Measurements from ENCODE around the gene C22orf23.

C22orf23 gene

DNA sequence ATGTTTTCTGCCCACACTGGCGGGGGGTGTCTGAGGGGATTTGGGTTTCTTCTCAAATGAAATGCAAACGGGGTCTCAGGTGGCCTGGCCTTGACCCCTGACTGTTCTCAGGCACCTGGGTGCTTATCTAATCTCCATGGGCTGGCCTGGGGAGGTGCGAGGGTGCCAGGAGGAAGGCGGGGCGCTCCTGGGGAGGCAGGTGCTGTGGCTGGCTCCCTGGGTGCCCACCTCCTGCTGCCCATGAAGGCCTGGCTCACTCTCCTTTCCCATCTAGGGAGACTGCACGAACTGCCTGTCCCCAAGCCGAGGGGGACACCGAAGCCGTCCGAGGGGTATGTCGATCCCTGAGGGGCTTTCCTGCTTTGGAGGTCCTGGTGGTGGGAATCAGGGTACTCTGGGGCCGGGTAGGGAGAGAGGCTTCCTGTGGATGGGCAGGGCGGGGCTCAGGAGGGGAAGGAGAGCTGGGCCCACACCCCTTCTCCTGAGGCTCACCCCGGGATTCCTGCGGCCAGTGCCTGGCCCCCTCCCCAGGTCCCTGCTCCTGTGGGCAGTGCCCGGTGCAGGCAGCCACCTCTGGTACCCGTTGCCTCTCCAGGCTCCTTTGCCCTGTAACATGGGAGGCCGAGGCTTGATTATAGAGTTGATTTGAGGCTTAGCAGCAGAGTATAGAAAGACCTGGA, 28.9 kb downstream of the C22orf23 start:
- no peak for DNase-seq

DNA sequence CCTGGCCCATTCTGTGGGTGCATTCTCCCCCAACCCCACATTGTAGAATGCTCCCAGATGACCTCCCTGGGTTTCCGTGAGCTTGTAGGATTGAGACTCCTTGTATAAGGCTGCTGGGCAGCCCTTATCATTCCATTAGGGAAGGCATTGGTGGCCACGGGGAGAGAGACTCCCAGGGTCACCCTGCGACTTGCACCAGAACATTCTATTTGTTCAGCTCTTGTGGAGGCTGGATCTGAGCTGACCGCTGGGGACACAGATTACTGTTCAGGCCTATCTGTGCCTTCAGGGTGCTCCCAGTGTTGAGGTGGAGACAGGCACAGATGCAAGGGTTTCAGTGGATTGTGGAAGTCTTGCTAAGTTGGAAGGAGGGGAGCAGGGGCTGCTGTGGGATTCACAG, 29.5 kb downstream of the C22orf23 start:
- DNase-seq = no peak

DNA sequence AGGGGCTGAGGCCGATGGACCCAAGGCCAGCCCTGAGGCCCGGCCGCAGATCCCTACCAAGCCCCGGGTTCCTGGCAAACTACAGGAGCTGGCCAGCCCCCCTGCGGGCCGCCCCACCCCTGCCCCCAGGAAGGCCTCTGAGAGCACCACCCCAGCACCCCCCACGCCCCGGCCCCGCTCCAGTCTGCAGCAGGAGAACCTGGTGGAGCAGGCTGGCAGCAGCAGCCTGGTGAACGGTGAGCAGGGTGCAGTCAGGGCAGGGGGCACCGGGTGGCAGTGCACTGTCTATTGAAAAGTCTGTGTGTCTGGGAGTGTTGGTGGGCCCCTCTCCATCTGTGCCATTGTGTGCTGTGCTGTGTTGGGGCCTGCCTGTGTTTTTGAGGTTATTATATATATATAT, 31.2 kb downstream of the C22orf23 start:
- DNase-seq = no peak

DNA sequence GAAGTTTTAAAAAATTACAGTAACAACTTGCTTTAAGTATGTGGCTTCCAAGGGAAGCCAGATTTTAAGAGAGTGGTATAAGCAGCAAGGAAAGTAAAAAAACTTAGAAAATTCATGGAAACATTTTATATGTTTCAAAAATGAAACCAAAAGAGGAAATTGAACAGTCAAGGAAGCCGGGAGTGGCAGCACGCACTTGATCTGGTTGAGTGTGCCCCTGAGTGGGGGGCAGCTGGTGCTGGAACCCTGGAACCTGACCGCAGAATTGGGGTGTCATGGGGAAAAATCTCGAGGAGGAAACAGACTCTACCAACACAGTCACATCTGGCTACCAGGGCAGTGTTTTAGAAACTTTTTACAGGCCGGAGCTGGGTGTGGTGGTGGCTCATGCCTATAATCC, 33.3 kb downstream of the C22orf23 start:
- DNase-seq = no peak

DNA sequence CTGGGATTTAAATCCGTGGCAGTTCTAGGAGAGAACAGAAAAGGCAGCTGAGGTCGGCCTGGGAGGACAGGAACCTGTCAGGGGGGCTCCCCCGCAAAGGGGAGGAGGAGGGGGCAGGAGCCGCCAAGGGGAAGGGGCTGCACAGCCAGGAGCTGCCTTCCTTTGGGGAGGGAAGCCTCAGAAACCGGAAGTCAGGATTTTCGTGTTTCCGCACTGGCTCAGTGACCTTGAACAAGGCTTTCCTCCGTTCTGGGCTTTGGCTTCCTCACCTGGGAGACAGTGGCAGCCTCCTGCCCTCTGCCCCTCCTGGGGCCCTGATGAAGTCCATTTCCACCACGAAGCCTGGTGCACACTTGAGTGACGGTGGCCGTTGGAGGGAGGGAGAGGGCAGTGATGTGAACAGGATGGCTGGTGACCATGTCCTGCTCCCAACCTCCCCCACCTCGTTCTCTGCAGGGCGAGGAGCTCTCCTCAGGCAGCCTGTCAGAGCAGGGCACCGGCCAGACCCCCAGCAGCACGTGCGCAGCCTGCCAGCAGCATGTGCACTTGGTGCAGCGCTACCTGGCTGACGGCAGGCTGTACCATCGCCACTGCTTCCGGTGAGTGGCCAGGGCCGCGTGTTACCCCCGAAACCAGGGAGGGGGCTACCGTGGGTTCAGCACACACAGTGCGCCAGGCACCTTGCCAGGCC, 34.7 kb downstream of the C22orf23 start:
- no peak for DNase-seq

DNA sequence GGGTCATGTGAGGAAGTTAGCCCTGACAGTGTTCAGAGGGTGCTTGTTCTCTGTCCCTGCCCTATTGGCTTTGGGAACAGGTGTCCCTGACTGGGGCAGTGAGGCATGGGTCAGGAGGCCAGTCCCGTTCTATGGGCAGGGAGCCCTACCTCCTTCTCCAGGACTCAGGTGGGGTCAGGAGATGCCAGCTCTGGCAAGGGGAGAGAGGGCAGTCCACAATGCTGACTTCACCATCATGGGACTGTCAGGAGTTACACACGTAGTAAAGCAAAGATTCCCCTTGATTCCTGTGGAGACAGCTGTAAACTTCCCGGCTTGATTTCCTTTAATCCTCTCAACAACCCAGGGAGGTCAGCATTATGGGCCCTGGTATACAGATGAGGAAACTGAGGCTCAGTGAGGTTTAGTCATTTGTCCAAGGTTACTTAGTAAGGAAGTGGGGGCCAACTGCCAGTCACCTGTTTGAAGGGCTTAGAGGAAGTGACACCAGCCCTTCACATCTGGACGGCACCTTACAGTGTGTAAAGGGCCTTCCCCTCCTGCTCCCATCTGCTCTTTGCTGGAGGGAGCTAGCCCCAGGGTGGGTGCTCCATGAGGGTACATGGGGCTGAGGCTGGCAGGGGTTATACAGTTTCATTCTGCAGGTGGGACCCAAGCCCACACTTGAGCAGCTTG, 35.4 kb downstream of the C22orf23 start:
- no peak for DNase-seq

DNA sequence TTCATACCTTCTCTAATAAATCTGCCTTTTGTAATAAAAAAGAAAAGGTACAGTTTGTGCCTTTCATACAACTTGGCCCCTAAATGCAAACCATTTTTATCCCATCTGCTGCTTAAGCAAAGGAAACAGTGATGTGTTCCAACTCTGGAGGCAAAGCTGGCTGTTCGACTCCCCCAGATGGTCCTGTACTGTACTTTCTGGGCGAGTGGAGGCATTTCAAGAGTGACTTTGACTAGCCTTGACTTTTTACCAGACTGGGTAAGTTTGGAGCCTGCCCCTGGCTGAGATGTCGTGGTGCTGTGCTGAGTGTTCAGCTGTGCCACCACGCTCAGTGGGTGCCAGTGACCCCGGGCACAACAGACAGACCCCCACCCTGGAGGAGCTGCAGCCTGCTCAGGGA, 37.1 kb downstream of the C22orf23 start:
- DNase-seq = no peak

DNA sequence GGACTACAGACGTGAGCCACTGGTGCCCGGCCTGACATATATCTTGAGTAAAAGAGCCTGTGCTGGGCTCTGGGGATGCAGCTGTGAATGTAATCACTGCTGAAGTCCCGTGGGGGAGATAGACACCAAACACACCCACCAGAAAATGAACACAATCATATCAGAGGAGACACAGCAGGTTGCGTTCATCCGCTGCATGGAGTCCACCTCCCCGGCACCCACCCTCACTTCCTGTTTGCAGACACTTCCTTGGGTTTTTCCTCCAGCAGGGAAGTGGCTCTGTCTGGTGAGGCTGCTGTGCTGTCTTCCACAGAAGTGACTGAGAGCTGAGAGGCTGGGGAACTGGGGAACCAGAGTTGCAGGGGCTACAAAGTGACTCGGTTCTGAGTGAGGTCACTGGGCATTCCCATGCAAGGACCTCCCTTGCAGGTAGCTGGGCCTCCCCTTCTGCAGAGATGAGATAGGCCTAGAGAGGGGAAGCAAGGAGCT, 40.1 kb downstream of the C22orf23 start:
- DNase-seq = no peak

DNA sequence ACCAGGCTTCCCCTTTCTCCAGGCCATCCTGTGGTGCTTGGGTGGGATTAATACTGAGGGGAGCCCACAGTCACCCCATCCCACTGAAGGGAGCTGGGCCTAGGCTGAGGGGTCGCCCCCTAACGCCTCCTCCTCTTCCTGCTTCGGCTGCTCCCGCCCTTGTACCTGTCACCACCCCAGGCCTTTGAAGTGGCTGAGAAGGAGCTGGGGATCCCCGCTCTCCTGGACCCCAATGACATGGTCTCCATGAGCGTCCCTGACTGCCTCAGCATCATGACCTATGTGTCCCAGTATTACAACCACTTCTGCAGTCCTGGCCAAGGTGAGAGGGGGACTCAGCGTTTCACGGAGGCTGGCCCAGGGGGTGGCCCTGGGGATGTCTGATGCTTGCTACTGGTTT, 41.2 kb downstream of the C22orf23 start:
- DNase-seq = no peak

DNA sequence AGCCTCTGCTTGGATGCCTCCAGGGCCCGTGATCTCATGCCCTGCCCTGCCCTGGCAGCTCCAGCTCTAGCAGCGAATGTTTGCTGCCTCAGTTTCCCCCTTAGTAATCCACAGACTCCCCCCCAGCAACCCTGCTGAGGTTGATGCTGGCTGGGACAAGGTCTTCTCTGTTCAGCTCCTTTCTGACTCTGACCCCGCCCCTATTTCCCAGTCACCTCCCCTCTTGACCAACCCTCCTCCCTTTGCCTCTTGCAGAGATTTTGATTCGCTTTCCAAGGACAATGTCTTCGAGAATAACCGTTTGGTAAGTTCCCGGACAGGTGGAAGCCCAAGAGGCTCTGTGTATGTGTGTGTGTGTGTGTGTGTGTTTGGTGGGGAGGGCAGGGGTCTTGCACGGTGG, 41.7 kb downstream of the C22orf23 start:
- DNase-seq = no peak

DNA sequence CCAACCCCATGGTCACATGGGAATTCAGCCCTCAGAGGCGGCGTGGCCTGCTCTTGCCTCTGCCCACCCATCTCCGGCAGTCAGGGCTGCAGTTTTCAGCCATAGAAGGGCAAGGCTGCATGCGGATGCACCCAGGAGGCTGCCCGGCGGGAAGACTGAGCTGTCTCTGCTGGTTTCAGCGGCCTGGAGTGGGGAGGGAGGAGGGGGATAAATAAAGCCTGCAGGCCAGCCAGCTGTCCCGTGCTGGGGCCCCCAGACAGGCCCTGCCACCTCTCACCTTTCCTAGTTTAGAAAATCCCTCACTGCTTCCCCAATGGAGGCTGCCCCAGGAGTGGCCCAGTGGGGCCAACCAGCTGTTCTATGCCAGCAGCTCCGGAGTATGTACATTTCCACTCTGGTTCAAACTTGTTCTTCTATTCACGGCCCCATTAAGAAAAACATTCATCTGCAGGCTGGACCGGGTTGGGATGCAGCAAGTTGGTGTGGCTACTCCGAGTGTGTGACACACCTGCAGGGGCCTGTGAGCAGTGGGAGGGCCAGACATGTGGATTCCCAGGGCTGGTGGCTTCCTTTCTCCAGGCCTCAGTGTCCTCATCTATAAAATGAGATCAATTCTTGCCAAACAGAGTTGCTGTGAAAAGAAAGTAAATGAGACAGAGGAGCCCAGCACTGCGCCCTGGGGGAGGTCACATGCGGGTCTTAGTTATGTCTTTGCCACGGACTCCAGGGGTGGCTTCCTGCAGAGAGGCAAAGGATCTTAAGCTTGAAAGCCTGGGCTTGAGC, 42.3 kb downstream of the C22orf23 start:
- DNase-seq = no peak

DNA sequence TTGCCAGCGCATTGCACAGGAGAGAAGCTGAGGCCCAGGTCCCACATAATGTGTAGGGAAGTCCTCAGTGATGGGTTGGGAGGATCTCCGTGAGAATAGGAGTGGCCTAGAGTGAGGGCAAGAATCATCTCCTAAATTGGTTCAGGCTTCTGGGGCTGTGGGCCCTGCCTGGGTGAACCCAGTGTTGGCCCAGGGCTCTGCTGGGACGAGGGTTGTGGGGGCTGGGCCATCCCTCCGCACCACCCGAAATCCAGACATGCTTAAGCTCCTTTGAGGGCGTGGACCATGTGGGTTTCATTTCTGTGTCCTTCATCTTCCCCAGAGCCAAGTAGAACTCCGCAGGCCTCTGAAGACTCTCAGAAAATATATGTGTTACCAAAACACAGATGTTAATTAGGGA, 43.6 kb downstream of the C22orf23 start:
- peak; percentile 60 for DNase-seq

DNA sequence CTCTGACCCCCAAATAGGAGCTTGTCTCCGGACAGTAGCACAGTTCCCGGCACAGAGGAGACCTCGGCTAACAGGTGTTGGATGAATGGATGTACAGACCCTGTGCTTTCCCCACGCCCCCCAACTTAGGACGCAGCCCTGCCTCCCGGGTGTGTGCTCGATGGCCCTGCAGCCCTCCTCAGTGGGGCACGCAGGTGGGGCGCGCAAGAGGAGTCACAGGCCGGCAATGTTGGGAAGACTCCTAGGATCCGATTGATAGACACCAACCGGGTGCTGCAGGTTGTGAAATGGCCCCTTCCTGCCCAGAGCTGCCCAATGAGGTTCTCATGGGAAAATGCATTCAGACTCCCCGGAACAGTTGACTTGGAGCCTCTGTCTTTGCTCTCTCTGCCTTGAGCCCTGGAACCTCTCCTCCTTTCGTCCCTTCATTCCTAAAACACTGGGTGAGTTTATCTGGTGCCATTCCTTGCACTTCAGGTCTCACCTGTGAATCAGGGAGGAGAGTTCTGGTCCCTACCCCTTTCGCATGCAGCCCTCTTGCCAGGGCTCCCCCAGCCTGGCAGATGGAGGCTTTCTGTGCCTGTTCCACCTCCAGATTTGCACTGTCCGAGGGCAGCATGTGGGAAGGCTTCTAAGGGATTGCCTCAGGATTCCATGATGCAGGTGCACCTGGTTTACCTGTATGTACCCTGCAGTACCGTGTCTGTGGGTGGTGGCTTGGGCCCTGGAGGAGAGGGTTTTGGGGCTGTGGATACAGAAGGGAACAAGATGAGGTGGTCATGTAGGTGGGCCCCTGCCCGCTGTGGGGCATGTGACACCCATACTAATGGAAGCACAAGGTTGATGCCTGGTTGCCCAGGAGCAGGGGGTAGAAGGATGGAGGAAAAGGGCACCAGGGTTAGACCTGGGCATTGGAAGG, 46.1 kb downstream of the C22orf23 start:
- DNase-seq = peak; percentile 14

DNA sequence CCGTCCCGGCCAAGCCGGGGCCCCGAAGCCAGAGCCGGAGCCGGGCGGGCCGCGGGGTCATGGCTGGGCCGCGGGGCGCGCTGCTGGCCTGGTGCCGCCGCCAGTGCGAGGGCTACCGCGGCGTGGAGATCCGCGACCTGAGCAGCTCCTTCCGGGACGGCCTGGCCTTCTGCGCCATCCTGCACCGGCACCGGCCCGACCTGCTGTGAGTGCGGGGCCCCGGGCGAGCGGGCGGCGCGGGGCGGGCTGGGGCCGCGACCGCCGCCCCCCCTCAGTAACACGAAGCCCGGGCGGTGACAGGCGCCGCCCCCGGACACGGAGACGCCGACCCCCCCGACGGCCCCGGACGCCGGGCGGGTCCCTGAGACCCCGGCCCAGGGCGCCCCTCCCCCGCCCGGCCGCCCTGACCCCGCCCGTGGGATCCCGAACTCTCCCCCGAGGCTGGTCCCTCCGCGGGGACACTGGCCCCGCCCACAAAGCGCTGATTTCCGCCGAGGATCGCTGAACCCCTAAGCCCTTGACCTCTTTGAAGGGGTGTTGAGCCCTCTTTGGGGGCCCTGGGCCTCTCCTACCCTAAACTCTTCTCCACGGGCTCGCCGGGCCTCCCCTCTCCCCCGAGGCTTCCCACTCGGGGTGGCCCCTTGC, 46.9 kb downstream of the C22orf23 start:
- no peak for DNase-seq

DNA sequence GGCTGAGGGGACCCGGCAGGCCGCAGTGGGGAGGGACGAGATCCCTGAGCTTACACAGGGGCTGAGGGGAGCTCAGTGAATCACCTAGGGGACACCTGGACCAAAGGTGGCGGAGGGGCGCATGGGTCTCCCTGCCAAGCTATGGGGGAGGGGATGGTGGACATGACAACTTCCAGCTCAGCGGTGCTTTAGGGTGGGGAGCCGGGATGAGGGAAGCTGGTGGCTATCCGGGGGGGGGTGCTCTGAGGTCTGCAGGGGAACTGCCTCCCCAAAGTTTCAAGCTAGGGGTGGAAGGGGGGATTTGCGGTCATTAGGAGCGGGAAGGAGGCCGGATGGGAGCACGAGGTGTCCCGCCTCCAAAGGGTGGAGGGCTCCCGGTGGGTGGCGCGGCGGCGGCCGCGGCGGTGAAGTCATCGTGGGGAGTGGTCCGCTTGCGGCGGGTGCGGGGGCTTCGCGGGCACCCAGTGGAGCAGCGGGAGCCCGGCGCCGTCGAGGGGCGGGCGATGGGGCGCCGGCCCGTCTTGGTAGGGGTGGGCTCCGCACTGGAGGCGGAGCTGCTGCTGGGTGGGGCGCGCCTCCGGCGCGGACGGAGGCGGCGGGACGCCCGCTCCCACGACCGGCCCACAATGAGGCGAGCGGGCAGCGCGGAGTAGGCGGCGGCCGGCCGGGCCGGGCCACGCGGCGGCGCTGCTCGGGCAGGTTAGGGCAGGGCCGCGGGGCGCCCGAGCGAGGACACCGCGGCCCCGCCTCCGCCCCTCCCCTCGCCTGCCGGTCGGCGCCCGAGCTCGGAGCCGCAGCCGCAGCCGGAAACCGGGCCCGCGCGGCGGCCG, 47.7 kb downstream of the C22orf23 start, which contains the start of gene MICALL1:
TSS of gene MICALL1 (plus strand) at position 764 of the 830 bp plus-strand sequence. CDS start 126 bp downstream, outside the sequence.
- peak; percentile 86 for DNase-seq

DNA sequence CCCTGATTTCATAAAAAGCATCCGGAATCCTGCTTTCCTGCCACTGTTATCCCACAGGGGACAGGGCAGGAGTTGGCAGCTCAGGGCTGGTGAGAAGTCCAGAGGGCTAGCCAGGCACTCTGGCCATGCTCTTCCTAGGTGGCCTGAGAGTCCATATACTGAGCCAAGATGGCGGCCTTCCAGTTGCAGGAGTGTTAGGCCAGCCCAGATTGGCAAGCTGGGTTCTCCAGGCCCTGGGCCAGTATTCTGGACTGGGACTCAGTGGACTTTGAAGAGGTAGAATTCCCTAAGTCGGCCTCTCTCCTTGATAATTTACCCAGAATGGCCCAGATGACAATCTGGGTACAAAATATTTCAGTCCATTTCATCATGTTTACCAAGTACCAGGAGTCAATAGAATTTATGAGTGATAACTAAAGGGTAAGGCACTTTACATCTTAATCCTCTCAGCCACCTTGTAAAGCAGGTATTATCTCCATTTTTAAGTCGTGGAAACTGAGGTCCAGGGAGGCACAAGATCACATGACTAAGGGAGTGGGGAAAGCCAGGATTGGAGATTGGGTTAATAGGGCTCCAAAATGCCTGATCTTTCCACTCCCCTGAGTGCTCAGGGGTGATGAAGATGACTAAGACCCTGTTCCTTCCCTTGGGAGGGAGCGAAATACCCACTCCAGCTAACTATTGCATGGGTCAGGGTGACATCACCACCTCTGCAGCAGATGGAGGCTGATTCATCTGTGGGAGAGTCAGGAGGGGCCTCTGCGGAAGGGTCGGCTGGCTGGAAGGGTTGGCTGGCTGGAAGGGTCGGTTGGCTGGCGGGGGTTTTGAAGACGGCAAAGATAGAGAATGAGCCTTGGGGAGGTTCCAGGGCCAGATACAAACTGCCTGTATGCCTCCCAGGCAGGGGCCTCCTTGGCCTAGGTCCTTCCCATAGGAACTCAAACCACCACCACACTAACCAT, 48.5 kb downstream of the C22orf23 start:
- DNase-seq = peak; percentile 99

DNA sequence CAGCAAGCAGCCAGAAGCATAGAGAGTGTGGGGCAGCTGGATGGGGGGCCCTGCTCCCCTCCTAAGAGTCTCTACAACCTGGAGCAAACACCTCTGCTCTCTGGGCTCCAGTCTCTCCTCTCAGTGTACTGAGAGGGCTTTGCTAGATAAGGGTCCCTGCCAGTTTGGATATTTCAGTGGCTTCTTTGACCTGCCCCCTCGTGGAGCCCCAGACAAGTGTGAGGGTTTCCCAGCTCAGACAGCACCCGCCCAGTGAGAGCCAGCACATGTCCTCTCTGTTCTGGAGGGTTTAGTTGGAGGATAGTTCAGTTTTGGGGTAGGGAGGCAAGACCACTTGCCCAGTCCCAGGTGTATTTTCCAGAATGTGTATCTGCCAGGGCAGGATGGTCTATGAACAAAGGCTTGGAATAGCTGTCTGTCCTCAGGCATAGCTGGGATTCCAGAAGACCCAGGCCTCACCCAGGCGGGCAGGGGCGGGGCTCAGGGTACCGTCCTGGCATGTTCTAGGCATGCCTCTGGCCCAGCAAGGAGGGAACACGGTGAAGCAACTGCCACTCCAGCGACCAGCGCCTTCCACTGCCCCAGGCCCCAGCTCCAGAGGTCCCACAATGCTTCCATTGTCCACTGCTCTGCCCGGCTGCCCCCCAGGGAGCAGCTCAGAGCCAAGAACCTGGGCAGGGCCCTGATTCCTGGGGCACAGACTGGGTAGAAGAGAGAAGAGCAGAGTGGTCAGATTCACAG, 54.8 kb downstream of the C22orf23 start:
- no peak for DNase-seq

DNA sequence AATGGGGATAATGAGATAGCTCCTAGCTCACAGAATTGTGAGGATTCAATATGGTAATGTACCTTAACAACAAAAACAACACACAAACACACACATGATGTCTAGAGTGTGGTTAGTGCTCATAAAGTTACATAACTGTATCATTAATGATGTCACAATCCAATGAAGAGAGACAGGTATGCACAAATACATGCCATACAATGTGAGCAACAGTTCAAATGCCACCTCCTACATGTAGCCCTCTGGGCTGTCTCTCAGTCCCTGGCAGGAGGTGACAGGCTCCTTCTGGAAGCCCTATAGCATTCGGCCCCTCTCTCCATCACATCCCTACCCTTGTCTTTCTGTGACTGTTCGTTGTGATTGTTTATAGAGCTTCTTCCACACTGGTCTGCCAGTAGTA, 55.6 kb downstream of the C22orf23 start:
- no peak for DNase-seq

DNA sequence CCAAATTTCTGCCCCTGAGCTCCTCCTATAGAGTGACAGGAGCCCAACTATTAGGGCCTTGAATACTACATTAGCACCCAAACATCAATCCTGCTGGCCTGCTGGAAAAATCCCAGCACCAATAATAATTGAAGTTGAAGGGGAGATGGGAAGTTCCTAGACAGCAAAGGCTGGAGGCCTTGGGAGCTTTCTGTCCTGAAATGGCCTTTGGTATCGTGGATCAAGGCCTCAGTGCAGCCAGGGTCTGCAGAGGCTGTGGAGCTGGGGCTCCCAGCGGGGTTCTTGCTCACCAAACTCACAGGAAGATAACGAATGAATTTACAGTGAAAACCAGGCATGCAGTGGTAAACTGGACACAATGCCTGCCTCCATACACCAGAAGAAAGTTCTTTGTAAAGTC, 56.5 kb downstream of the C22orf23 start:
- DNase-seq = no peak

Measured in fibroblast of skin of right biceps (primary cell).